G401.6 (cell line): ENCODE data around the gene PIK3CD.
"Not testable (repeated sequence)": the region's sequence is repeated elsewhere in the genome, so short reads cannot be mapped to it uniquely, and the experiment has no call there.

Experiments
- FAIRE-seq: peaks from 2 replicates; lab custom pipeline; 2012; peaks lifted over from hg19 to GRCh38; lab: Jason Lieb, UNC

Gene PIK3CD

GRCh38 chr1:9736241-9736640 lies 84.7 kb downstream of the PIK3CD start:
- no peak for FAIRE-seq

- no peak for FAIRE-seq
These were observed 85.5 kb downstream of the PIK3CD start for GRCh38 chr1:9737057-9737456.

GRCh38 chr1:9737671-9738070 lies 86.1 kb downstream of the PIK3CD start:
- FAIRE-seq = no peak

- FAIRE-seq = no peak
These were observed 92.7 kb downstream of the PIK3CD start for GRCh38 chr1:9744106-9744799.

- FAIRE-seq = no peak
These were observed 94.7 kb downstream of the PIK3CD start for GRCh38 chr1:9746211-9746610.

- FAIRE-seq = no peak
These were observed 95.1 kb downstream of the PIK3CD start for GRCh38 chr1:9746651-9747050.

- FAIRE-seq = not testable (repeated sequence)
These were observed 96.9 kb downstream of the PIK3CD start for GRCh38 chr1:9748391-9748790.

- FAIRE-seq = no peak
These were observed 97.8 kb downstream of the PIK3CD start for GRCh38 chr1:9749361-9749760.

- FAIRE-seq = no peak
These were observed 100.4 kb downstream of the PIK3CD start for GRCh38 chr1:9751971-9752370.

GRCh38 chr1:9753121-9753531 lies 101.6 kb downstream of the PIK3CD start:
- FAIRE-seq = no peak

GRCh38 chr1:9755441-9755995 lies 104.0 kb downstream of the PIK3CD start:
- no peak for FAIRE-seq

DNA sequence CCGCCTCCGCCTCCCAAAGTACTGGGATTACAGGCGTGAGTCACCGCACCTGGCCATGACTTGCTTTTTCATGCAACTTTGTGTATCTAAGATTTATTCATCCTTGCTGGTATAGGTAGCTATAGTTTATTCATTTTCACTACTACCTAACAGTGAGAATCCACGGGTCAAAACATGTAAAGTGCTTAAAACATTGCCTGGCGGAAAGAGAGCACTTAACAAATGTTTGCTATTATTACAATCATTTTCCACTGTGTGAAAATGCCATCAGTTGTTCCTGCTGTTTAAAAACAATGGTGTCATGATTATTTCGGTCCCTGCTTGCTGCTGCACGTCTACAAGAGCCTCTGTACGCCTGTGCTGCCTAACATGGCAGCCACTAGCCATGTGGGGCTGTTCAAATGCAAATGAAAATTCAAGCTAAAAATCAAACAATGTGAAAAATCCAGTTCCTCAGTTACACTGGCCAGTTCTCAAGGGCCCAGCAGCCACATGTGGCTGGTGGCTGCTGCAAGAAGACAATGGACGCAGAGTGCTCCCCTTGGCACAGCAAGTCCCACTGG lies 107.1 kb downstream of the PIK3CD start:
- FAIRE-seq = no peak

- FAIRE-seq = no peak
These were observed 108.4 kb downstream of the PIK3CD start for GRCh38 chr1:9759939-9760338.

- no peak for FAIRE-seq
These were observed 109.3 kb downstream of the PIK3CD start for GRCh38 chr1:9760824-9761223.

GRCh38 chr1:9761855-9762254 lies 110.3 kb downstream of the PIK3CD start:
- no peak for FAIRE-seq

GRCh38 chr1:9762446-9762845 lies 110.9 kb downstream of the PIK3CD start:
- not testable (repeated sequence) for FAIRE-seq

DNA sequence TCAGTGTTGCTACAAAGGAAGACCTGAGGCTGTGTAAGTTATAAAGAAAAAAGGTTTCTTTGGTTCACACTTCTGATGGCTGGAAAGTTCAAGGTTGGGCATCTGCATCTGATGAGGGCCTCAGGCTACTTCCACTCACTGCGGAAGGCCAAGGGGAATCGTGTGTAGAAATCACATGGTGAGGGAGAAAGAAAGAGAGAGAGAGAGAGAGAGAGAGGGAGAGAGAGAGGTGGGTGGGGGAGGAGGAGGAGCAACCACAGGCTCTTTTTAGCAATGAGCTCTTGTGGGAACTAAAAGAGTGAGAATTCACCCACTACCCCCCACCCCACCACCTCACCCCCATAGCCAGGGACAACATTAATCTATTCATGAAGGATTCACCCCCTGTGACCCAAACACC lies 112.4 kb downstream of the PIK3CD start:
- FAIRE-seq = no peak

DNA sequence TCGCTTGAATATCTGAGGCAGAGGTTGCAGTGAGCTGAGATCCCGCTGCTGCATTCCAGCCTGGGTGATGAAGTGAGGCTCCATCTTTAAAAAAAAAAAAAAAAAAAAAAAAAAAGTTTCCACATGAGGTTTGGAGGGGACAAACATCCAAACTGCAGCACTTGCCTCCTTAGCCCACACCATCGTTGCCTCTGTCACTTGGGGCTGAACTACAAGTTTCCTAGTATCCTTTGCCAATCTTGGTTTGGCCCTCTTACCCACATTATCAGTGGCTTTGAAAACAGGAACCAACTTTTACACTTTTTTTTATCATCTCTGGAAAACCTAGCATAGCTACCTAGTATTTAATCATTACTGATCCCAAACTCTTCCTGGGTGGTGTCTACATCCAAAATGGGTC lies 113.0 kb downstream of the PIK3CD start:
- FAIRE-seq = no peak

DNA sequence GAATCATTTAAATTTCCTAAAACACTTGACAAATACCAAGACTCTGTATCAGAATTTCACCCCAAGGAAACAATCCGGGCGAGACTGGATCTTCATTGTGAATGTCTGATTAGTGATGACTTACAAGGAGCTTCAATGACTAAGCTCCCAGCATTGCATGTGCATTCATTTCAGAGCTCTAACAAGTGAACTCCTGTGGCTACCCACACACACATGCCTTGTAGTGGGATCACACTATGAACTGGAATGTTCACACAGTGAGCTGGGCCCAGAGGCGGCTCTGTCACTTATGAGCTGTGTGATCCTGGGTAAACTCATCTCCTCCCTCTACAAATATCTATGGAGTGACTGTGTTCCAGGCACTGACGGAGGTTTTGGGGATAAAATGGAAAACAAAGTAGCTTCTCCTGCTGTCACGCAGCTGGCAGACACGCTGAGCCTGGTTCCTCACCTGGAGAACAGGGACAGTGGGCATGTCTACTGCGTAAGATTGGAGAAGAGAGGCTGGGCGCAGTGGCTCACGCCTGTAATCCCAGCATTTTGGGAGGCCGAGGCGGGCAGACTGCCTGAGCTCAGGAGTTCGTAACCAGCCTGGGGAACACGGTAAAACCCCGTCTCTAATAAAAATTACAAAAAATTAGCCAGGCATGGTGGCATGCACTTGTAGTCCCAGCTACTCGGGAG lies 115.4 kb downstream of the PIK3CD start:
- no peak for FAIRE-seq

DNA sequence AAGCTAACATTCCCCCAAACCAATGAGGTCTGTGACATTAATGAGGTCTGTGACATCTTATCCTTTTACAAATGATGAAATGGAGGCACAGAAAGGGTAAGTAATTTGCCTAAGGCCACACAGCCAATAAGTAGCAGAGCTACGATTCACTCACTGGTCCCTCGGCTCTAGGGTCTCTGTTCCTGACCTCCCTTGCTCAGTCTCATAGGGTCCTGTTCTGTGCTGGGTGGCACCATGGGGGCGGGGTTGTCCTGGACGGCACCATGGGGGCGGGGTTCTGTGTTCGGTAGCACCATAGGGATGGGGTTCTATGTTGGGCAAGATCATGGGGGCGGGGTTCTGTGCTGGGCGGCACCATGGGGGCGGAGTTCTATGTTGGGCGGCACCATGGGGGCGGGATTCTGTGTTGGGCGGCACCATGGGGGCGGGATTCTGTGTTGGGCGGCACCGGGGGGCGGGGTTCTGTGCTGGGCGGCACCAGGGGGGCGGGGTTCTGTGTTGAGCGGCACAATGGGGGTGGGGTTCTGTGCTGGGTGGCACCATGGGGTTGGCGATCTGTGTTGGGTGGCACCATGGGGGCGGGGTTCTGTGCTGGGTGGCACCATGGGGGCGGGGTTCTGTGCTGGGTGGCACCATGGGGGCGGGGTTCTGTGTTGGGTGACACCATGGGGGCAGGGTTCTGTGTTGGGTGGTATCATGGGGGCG lies 116.6 kb downstream of the PIK3CD start:
- no peak for FAIRE-seq

- no peak for FAIRE-seq
These were observed 117.5 kb downstream of the PIK3CD start for GRCh38 chr1:9768983-9769382.

GRCh38 chr1:9770298-9770697 lies 118.8 kb downstream of the PIK3CD start:
- peak; percentile 59 for FAIRE-seq
